GM18909 (cell line): ENCODE data around the gene TBX4.
A peak's percentile ranks its signal among the peaks of the same experiment; 100 is the strongest.

Source experiments
- ATAC-seq: cut with Tn5 transposase; IDR thresholded peaks from one replicate; pipeline ENCODE4 v1.9.1; 2021; ENCODE audit warnings: mild to moderate bottlenecking; ENCODE audit not compliant: unreplicated experiment, poor library complexity

TBX4 gene

DNA sequence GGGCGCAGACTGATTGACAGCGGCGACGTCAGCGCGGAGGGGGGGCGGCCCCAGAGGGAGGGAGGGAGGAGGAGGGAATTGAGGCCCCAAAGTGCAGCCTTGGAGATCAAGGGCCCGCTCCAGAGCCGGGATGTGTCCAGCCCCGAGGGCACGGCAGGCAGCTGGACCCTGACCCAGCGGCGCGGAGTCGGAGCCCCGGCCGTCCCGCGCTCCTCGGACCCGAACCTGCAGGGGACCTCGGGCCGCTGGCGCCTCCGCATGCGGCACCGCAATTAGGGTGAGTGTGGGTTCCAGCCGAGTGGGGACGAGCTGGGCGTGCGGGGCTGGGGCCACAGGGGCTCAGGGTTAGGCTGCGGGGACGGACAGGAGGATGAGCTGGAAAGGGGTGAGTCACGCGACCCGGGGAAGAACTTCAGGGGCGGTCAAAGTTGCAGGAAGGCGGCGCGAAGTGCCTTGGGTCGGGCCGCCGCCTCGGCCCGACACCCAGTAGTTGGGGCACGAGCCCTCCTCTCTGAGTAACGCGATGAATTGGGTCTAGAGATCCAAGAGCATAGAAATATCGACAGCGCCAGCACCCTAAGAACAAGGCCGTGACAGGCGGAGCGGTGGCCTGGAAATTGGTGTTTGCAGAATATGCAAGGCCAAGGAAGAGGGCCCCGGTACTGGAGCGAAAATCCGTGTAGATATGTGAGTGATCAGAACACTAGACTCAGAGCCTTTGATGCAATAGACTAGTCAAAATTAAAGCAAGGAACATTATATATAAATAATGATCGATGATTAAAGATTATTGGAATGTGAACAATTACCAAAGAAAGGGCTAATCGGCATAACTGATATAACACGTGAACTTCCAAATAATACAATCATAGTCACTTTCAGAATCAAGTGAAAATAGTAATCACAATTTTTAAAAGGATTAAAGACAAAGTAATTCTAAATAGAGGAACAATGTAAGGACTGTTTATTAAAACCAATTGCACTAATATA is at the start of gene TBX4:
TBX4 (plus strand) TSS at position 122 of the 990 bp plus-strand sequence. CDS start 4,069 bp downstream, outside the sequence.
- no peak for ATAC-seq

GRCh38 chr17:61402978-61403800 is 49.0 kb upstream of the TBX4 start:
- no peak for ATAC-seq

GRCh38 chr17:61403801-61404662 is 48.2 kb upstream of the TBX4 start:
- ATAC-seq, result no peak

DNA sequence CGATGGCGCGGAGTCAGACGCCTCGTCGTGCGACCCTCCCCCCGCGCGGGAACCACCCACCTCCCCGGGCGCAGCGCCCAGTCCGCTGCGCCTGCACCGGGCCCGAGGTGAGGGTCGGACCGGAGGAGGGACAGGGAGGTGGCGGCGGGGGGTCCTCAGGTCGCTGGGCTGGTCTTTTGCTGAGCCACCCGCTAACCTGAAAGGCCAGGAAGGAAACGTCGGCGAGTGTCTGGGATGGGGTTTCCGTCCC is 47.6 kb upstream of the TBX4 start:
- ATAC-seq, result no peak

DNA sequence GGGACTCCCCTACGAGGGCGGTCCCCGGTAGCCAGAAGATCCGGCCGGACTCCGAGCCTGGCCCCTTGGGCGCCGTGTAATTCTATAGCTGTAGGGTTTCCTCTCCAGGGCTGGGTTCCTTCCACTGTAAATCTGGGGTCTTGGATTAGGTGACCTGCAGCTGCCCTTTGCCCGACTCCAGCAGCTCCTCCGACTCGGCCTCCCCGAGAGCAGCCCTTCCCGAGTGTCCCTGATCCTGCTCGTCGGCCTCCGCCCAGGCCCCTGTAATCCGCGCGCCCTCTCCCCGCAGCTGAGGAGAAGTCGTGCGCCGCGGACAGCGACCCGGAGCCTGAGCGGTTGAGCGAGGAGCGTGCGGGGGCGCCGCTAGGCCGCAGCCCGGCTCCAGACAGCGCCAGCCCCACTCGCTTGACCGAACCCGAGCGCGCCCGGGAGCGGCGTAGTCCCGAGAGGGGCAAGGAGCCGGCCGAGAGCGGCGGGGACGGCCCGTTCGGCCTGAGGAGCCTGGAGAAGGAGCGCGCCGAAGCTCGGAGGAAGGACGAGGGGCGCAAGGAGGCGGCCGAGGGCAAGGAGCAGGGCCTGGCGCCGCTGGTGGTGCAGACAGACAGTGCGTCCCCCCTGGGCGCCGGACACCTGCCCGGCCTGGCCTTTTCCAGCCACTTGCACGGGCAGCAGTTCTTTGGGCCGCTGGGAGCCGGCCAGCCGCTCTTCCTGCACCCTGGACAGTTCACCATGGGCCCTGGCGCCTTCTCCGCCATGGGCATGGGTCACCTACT is 47.1 kb upstream of the TBX4 start:
- ATAC-seq, result no peak

DNA sequence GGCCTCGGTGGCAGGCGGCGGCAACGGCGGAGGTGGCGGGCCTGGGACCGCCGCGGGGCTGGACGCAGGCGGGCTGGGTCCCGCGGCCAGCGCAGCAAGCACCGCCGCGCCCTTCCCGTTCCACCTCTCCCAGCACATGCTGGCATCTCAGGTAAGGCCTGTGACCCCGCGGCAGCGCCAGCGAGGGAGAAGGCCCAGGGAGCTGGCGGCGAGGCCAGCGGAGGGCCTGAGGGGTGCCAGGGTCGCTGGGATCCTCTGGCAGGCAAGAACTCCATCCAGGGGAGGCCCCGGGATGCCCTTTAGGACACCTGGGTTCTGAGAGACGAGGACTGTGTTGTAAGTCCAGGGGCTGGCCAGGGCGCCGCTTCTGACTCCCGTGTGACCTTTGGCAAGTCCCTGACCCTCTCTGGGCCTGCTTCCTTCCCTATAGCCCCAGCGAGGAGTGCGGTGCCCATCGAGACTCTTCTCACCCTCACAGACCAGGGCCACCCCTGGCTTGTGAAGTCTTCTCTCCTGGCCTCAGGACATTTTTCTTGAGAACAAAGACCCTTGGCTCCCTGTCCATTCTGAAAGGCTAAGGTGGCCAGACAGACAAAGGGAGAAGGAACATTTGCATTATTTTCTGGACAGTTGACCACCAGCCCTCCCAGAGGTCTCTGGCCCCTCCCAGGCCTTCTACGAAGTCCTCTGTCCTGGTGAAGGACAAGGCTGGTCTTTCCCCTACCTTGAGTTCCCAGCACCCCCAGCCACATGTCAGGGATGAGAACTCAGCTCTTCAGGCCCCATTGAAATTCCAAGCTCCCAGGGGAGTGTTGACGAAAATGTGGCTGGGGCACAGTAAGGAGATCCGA is 46.3 kb upstream of the TBX4 start:
- no peak for ATAC-seq

- no peak for ATAC-seq
Measured at GRCh38 chr17:61406537-61406845, 45.7 kb upstream of the TBX4 start.

DNA sequence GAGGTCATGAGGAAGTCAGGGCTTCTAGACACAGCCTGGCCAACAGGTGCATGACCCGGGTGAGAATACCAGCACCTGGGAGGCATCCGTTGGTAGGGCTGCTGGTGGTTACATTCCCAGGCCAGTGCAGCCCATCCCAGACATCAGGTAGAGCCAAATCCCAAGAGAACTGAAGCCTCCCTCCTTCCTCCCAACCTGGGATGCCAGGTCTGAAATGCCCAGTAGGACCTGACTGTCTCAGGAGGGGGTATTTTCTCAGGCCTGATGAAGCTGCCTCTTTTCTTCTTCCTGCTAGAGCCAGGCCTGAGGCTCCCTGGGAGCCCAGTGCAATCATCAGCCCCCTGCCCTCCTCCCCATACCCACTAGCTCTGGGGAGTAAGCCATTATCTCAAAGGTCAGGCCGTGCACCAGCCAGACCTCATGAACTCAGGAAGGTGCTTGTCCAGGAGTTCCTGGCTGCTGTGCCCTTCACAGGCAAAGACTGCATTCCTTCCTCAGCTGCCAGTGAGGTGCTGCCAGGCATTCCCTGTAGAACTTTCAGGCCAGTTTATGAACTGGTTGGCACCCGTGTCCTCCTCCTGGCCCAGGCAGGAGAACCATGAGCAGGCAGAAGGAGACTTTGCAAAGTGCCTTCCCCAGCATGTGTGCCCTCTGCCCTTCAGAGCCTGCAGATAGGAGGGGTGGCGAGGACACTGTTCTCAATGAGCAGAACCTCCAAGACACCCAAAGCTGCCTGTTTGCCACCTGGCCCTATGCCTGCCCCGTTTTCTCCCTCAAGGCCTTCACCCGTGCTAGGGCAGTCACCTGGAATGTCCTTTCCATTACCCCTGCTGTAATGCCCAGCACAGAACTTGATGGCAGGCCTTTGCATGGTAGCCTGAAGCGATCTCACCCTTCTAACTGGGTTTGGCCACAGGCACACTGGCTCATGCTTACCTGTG is 45.0 kb upstream of the TBX4 start:
- no peak for ATAC-seq

- no peak for ATAC-seq
Measured at GRCh38 chr17:61408151-61409041, 43.8 kb upstream of the TBX4 start.

GRCh38 chr17:61409301-61410112 is 42.7 kb upstream of the TBX4 start:
- peak; percentile 36 for ATAC-seq

DNA sequence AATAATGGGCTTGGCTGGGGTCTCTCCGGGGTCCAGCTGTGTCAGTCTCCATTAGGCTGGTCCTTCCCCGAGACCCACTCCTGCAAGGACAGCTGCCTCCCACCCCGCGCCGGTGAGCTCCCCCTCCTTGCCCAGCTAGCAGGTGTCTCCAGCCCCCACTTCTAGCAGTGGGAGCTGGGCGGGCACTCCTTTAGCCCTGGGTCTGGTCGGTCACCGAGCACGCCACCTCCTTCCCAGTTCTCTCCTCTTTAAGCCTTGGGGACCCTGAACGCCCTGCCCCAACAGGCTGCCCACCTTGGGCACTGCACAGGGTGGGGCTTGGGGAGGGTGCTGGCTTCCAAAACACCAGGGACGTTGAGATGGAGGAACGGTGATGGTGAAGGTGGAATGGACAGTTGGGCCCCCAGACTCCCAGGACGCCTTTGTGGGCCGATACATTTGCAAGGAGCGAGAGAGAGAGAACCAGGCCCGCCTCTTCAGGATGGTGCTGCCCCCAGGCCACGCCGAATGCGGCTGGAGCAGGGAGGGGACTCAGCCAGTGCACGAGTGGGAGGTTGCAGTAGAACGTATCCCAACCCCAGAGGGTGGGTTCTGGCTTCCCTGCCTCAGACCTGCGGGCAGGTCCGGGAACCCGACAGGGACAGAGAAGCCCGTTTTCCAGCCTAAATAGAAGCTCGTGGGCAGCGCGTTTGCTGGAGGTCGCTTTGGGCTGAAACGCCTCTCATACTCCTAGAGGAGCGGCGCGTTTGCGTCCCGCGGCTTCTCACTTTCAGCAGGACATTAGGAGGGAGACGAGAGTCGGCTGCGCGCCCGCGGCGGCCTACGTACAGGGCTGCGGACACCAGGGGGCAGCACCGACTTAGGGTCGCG is 41.8 kb upstream of the TBX4 start:
- peak; percentile 35 for ATAC-seq

GRCh38 chr17:61411011-61411260 is 41.3 kb upstream of the TBX4 start:
- ATAC-seq, result no peak

DNA sequence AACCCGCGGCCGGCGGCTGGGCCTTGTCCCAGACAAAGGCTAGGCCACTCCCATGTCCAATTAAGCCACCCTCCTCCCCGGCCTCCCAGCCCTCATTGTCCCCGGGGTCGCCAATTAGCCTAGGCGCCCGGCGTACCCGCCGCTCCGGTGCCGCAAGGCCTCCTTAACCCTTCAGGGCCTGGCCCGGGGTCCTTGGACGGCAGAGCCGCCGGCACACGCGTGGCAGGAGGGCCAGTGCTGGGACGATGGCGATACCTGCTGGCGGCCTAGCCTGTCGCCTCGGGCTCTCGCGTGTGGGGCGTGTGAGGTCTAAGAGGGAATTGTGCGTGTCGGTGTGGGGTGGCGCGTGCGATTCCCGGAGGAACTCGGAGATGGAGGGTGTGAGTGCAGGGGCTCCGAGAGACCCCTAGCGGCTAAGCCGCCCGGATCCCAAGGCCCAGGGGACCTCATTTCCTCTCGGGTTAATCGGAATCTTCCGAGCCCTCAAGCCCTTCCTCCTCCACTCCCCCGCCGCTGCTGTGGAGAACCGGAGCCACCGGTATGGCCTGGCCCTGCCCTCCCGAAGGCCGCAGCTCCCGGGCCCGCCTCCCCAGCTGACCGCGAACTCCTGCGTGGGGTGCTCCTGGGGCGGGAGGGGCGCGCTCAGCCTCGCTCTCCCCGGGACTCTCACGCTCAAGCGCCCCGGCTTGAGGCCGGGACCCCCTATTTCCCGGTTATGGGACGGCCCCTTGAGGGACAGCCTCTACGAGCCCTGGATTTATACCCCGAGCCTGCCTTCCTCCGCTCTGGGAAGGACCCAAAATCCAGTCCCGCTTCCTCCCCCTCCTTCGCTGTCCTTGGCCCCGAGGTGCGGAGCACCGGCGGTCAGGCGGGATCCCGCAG is 40.7 kb upstream of the TBX4 start:
- ATAC-seq, result peak; percentile 13

GRCh38 chr17:61412143-61412859 is 39.9 kb upstream of the TBX4 start:
- peak; percentile 69 for ATAC-seq
